ENCODE results near the gene ZNF709. TPM values are rescaled to one million over a fixed set of nuclear protein-coding genes. Genes with fewer than 3 reads are reported as not detected.

Gene ZNF709
- total RNA-seq, 1 experiment from 2014 or later: not detected

- no TSS peak for BruUV-seq (replicated peaks)
- Histone ChIP-seq H4K20me1 (ENCODE audit: insufficient read depth) (no peaks in the 10 kb centered on the region), H2AFZ (ENCODE audit: low read depth, low read length, poor library complexity, severe bottlenecking) (no peak overlapping the region), H3K4me1 (ENCODE audit: control insufficient read depth in 1 of 2, insufficient read depth in 2 of 2, low read length in 2 of 2) (no peaks in the 10 kb centered on the region), H3K9me3 (ENCODE audit: control insufficient read depth in 1 of 2, insufficient read depth in 1 of 2, low read depth in 1 of 2, low read length in 2 of 2) (peaks cover 0 to 4% of the 10 kb centered on the region in 2 experiments; a peak in 1 of 4 replicates), H3K4me3 (replicated peaks in 1 of 2; ENCODE audit: low read depth in 1 of 2, low read length in 2 of 2) (no peak overlapping the region), H3K27ac (ENCODE audit: low read depth, low read length) (no peak overlapping the region), H3K9ac (ENCODE audit: low read length) (no peak overlapping the region), H3K4me2 (ENCODE audit: low read length) (no peak overlapping the region), H3K9me2 (ENCODE audit: insufficient read depth) (no peaks in the 10 kb centered on the region), H3K27me3 (ENCODE audit: insufficient read depth, low read length) (no peaks in the 10 kb centered on the region), H3K79me2 (ENCODE audit: insufficient read depth, low read length) (no peaks in the 10 kb centered on the region), H3K36me3 (ENCODE audit: control insufficient read depth in 1 of 2, insufficient read depth in 2 of 2, low read length in 2 of 2) (no peaks in the 10 kb centered on the region)
- DNase-seq (ENCODE audit: low read depth, low spot score): no peak
- no peak for ATAC-seq
- TF ChIP-seq ZFX (IDR thresholded peaks at IDR 0.05) (no peak), JUND (IDR thresholded peaks at IDR 0.05) (no peak)
- ChIA-PET CTCF (no interaction called here), RAD21 (ENCODE audit: low non-redundant PET in 1 of 2, low total read pairs in 2 of 2, uncharacterized antibody in 2 of 2, unreplicated experiment in 2 of 2) (no interaction called here), POLR2A (no interaction called here)
- intact Hi-C loops (cut with micrococcal nuclease): no loop called here
These were observed 72.7 kb downstream of the ZNF709 start for GRCh38 chr19:12411893-12412292.

Other genes starting within 250 kb of the ZNF709 start
- gene ZNF44, start 189.9 kb downstream of the ZNF709 start, total RNA-seq (2021; ENCODE audit: unreplicated experiment): 3.6 TPM
- gene ZNF563, start 151.2 kb downstream of the ZNF709 start, total RNA-seq (2021; ENCODE audit: unreplicated experiment): not detected
- not detected for gene ZNF442, start 119.1 kb downstream of the ZNF709 start, total RNA-seq (2021; ENCODE audit: unreplicated experiment)
- 3.6 TPM for gene ZNF799, start 83.5 kb downstream of the ZNF709 start, total RNA-seq (2021; ENCODE audit: unreplicated experiment)
- 2.9 TPM for gene ZNF443, start 43.8 kb downstream of the ZNF709 start, total RNA-seq (2021; ENCODE audit: unreplicated experiment)
- 6.1 TPM for gene ZNF564, start 66.7 kb upstream of the ZNF709 start, total RNA-seq (2021; ENCODE audit: unreplicated experiment)
- gene ZNF490, start 126.0 kb upstream of the ZNF709 start, total RNA-seq (2021; ENCODE audit: unreplicated experiment): 5.8 TPM
- gene ZNF791, start 126.1 kb upstream of the ZNF709 start, total RNA-seq (2021; ENCODE audit: unreplicated experiment): 21.2 TPM
- 48.3 TPM for gene MAN2B1, start 181.9 kb upstream of the ZNF709 start, total RNA-seq (2021; ENCODE audit: unreplicated experiment)
- gene WDR83, start 182.0 kb upstream of the ZNF709 start, total RNA-seq (2021; ENCODE audit: unreplicated experiment): 20.1 TPM
- gene DHPS, start 197.1 kb upstream of the ZNF709 start, total RNA-seq (2021; ENCODE audit: unreplicated experiment): 134 TPM
- not detected for gene GNG14, start 203.2 kb upstream of the ZNF709 start, total RNA-seq (2021; ENCODE audit: unreplicated experiment)
- gene FBXW9, start 211.8 kb upstream of the ZNF709 start, total RNA-seq (2021; ENCODE audit: unreplicated experiment): 14.0 TPM
- gene TNPO2, start 239.1 kb upstream of the ZNF709 start, total RNA-seq (2021; ENCODE audit: unreplicated experiment): 81.8 TPM
- gene TRIR, start 249.9 kb upstream of the ZNF709 start, total RNA-seq (2021; ENCODE audit: unreplicated experiment): 155 TPM